Esophagus muscularis mucosa (tissue), 4 donors: Measurements from ENCODE around the gene ZNF3. TPM values are rescaled to one million over a fixed set of nuclear protein-coding genes. Genes with fewer than 3 reads are reported as not detected.

Source experiments
- DNase-seq: peaks from one replicate; pipeline ENCODE4 v3.0.0-alpha.2; 2017; ENCODE audit errors: extremely low spot score
- H3K27ac ChIP-seq, 4 donors: fragments of 200-600 bp; sonication (generic); replicated peaks in 1 of 4; 1 replicate in 3 of 4; 2 replicates in 1 of 4; pipeline ENCODE4 v1.5.1; 2016 to 2019; ENCODE audit warnings: mild to moderate bottlenecking in 1 of 4
- H3K27me3 ChIP-seq, 4 donors: fragments of 200-600 bp; sonication (generic); one replicate each; pipeline versions ENCODE4 v1.5.1 to v1.6.0; 2016 to 2019
- H3K36me3 ChIP-seq, 4 donors: fragments of 200-600 bp; sonication (generic); one replicate each; pipeline ENCODE4 v1.5.1; 2016 to 2019
- H3K4me1 ChIP-seq, 4 donors: fragments of 200-600 bp; sonication (generic); one replicate each; pipeline ENCODE4 v1.5.1; 2016 to 2019
- H3K4me3 ChIP-seq, 4 donors: fragments of 200-600 bp; sonication (generic); 1 replicate in 2 of 4; 2 replicates in 2 of 4; pipeline ENCODE4 v1.5.1; 2016 to 2019; ENCODE audit warnings: mild to moderate bottlenecking in 4 of 4, moderate library complexity in 1 of 4
- H3K9me3 ChIP-seq, 4 donors: fragments of 200-600 bp; sonication (generic); 1 replicate in 3 of 4; 2 replicates in 1 of 4; pipeline ENCODE4 v1.5.1; 2016 to 2019
- CTCF ChIP-seq, 3 experiments: fragments of 200-600 bp in 2 of 3; fragments of 450-650 bp in 1 of 3; sonication (generic) in 2 of 3; IDR thresholded peaks; one replicate each; pipeline ENCODE4 v1.5.1; 2017 to 2019; ENCODE audit warnings: antibody characterized with exemption in 3 of 3, mild to moderate bottlenecking in 2 of 3, moderate library complexity in 1 of 3
- EP300 ChIP-seq: sonication (generic); formaldehyde crosslinking; IDR thresholded peaks from one replicate; pipeline ENCODE4 v1.6.1; 2017; ENCODE audit warnings: antibody characterized with exemption
- POLR2A ChIP-seq: fragments of 450-650 bp; IDR thresholded peaks from one replicate; pipeline ENCODE4 v1.6.1; 2017; ENCODE audit warnings: antibody characterized with exemption, moderate library complexity, mild to moderate bottlenecking, low read depth
- POLR2AphosphoS5 ChIP-seq, 2 donors: sonication (generic); formaldehyde crosslinking; IDR thresholded peaks; one replicate each; pipeline ENCODE4 v1.6.1; 2017; ENCODE audit warnings: antibody characterized with exemption in 2 of 2
- WGBS: methylation state at CpG from one replicate; pipeline ENCODE4 v1.1.5; 2018; 5-methylcytosine and 5-hydroxymethylcytosine counted together
- intact Hi-C: fragments of 100-400 bp; cut with DNase I; formaldehyde crosslinking; loops from one replicate; pipeline ENCODE4 v1.15.1; 2023
- total RNA-seq, 4 donors: library from RNA; depleted of rRNA; stranded (reverse); fragments of >200 nt; gene quantifications; one replicate each; pipeline versions ENCODE4 v1.1.0 to v1.2.1, GENCODE V29; 2016

ZNF3 gene
- total RNA-seq, 4 donors from 2014 or later: 15.6 to 25.3 (median 20.7) TPM

GRCh38 chr7:100051611-100052010 is 29.9 kb downstream of the ZNF3 start:
- Histone ChIP-seq H3K4me1 (peaks cover 6 to 40% (median 28%) of the 10 kb centered on the region in 4 donors), H3K36me3 (peaks cover 0 to 17% (median 1%) of the 10 kb centered on the region in 4 donors), H3K27me3 (no peaks in the 10 kb centered on the region), H3K9me3 (no peaks in the 10 kb centered on the region), H3K27ac (no peak overlapping the region), H3K4me3 (no peak overlapping the region)
- intact Hi-C loops: loop anchor here (1.0 to 5.0 kb wide), 2 partner anchors 29 to 34 kb away; partner anchors contain the start of gene ZKSCAN1
- DNase-seq: no peak
- no peak for TF ChIP-seq POLR2A
- TF ChIP-seq EP300: no peak
- TF ChIP-seq CTCF (IDR thresholded peaks at IDR 0.05): no peak
- TF ChIP-seq POLR2AphosphoS5 (IDR thresholded peaks at IDR 0.05): no peak
- WGBS: 78% methylated on average over 3 of the region's 3 CpGs

- H3K4me3 ChIP-seq: peak within 1 kb of the TSS; percentile 72 to 85 (median 82)
- peak; percentile 96 for DNase-seq
- WGBS: 2% methylated on average over 18 of the region's 47 CpGs
- no peaks in the 10 kb centered on the region for H3K27me3 ChIP-seq
- TF ChIP-seq POLR2A (peak; percentile 65), POLR2AphosphoS5 (IDR thresholded peaks at IDR 0.05) (peak; percentile 92 to 96), CTCF (IDR thresholded peaks at IDR 0.05) (peak in 2 of 3 experiments; percentile 8 to 12), EP300 (no peak)
- H3K4me1 ChIP-seq: peaks cover 6 to 40% (median 28%) of the 10 kb centered on the region in 4 donors
- no peaks in the 10 kb centered on the region for H3K9me3 ChIP-seq
- intact Hi-C loops: loop anchor here (5.0 kb wide), 2 partner anchors 32 to 52 kb away; partner anchors contain the start of gene ZKSCAN1
- H3K36me3 ChIP-seq: peaks cover 0 to 6% (median 0%) of the 10 kb centered on the region in 4 donors
- H3K27ac ChIP-seq: peak within 1 kb of the TSS; percentile 92 to 98 (median 96)
Observed at GRCh38 chr7:100049441-100050291, 31.9 kb downstream of the ZNF3 start, which contains the start of gene ZSCAN21. TSS of gene ZSCAN21 (plus strand) at chr7:100049774. CDS start at chr7:100057007, 7,233 bp downstream.

GRCh38 chr7:100048680-100049079 is 32.8 kb downstream of the ZNF3 start:
- Histone ChIP-seq H3K27ac (no peak overlapping the region), H3K4me3 (no peak overlapping the region), H3K9me3 (no peaks in the 10 kb centered on the region), H3K36me3 (peaks cover 0 to 6% (median 0%) of the 10 kb centered on the region in 4 donors), H3K4me1 (peaks cover 6 to 37% (median 26%) of the 10 kb centered on the region in 4 donors), H3K27me3 (no peaks in the 10 kb centered on the region)
- DNase-seq: no peak
- 94% methylated on average over 4 of the region's 4 CpGs for WGBS
- intact Hi-C loops: loop anchor here (5.0 kb wide), 1 partner anchor 51 kb away; no protein-coding TSS in a partner anchor
- TF ChIP-seq POLR2AphosphoS5 (IDR thresholded peaks at IDR 0.05): no peak
- TF ChIP-seq CTCF (IDR thresholded peaks at IDR 0.05): no peak
- TF ChIP-seq EP300: no peak
- TF ChIP-seq POLR2A: no peak

GRCh38 chr7:100044718-100045117 is 36.8 kb downstream of the ZNF3 start:
- intact Hi-C loops: loop anchor here (5.0 kb wide), 1 partner anchor 47 kb away; no protein-coding TSS in a partner anchor
- Histone ChIP-seq H3K4me3 (no peak overlapping the region), H3K36me3 (peaks cover 0 to 2% (median 0%) of the 10 kb centered on the region in 4 donors), H3K27me3 (no peaks in the 10 kb centered on the region), H3K27ac (no peak overlapping the region), H3K4me1 (peaks cover 0 to 6% (median 4%) of the 10 kb centered on the region in 4 donors), H3K9me3 (no peaks in the 10 kb centered on the region)
- WGBS: 69% methylated on average over 6 of the region's 6 CpGs
- DNase-seq: no peak
- no peak for TF ChIP-seq POLR2AphosphoS5 (IDR thresholded peaks at IDR 0.05)
- TF ChIP-seq EP300: no peak
- TF ChIP-seq CTCF (IDR thresholded peaks at IDR 0.05): no peak
- TF ChIP-seq POLR2A: no peak
